HepG2 (cell line): ENCODE data around the gene LOXL3. TPM values are rescaled to one million over a fixed set of nuclear protein-coding genes. Genes with fewer than 3 reads are reported as not detected.

Experiments used
- ARID2 ChIP-seq: sonication (generic); formaldehyde crosslinking; IDR thresholded peaks from 2 replicates; pipeline ENCODE4 v1.8.1; 2022; ENCODE audit warnings: mild to moderate bottlenecking, missing genetic modification reagents, borderline replicate concordance
- ARID4A ChIP-seq: sonication (generic); formaldehyde crosslinking; IDR thresholded peaks from 2 replicates; pipeline ENCODE4 v1.5.0; 2020; ENCODE audit warnings: mild to moderate bottlenecking, missing genetic modification reagents, borderline replicate concordance
- CCAR2 ChIP-seq: fragments of 200-400 bp; formaldehyde crosslinking; optimal IDR thresholded peaks from 2 replicates; pipeline ENCODE3; 2018; ENCODE audit warnings: low read depth, mild to moderate bottlenecking, low read length, moderate library complexity
- HDAC6 ChIP-seq: fragments of 200-600 bp; sonication (generic); IDR thresholded peaks from 2 replicates; pipeline ENCODE4 v1.7.0; 2017; ENCODE audit warnings: mild to moderate bottlenecking, antibody characterized with exemption, low read length, low read depth
- HINFP ChIP-seq: sonication (generic); formaldehyde crosslinking; IDR thresholded peaks from 2 replicates; pipeline ENCODE4 v1.4.0; 2020; ENCODE audit warnings: low read depth, mild to moderate bottlenecking, missing genetic modification reagents
- TBL1XR1 ChIP-seq: fragments of 150-350 bp; IDR thresholded peaks from 2 replicates; pipeline ENCODE4 v1.6.1; 2014; ENCODE audit warnings: borderline replicate concordance, low read length; ENCODE audit not compliant: partially characterized antibody
- TBP ChIP-seq: sonication (generic); formaldehyde crosslinking; IDR thresholded peaks from 2 replicates; pipeline ENCODE4 v1.5.0; 2020; ENCODE audit warnings: missing genetic modification reagents
- ZBTB3 ChIP-seq: sonication (generic); formaldehyde crosslinking; IDR thresholded peaks from 2 replicates; pipeline ENCODE4 v1.4.0; 2020; ENCODE audit warnings: low read depth, mild to moderate bottlenecking, moderate library complexity, missing genetic modification reagents, borderline replicate concordance
- ZFP36L2 ChIP-seq: sonication (generic); formaldehyde crosslinking; IDR thresholded peaks from 2 replicates; pipeline ENCODE4 v1.4.0; 2020; ENCODE audit warnings: missing genetic modification reagents
- ZKSCAN1 ChIP-seq: fragments of 150-350 bp; IDR thresholded peaks from 2 replicates; pipeline ENCODE4 v1.6.1; 2014; ENCODE audit warnings: low read length
- ZNF280B ChIP-seq: sonication (generic); formaldehyde crosslinking; IDR thresholded peaks from 2 replicates; pipeline ENCODE4 v1.5.0; 2020; ENCODE audit warnings: missing genetic modification reagents, mild to moderate bottlenecking, borderline replicate concordance
- ZNF501 ChIP-seq: sonication (generic); formaldehyde crosslinking; IDR thresholded peaks from 2 replicates; pipeline ENCODE4 v1.5.1; 2020; ENCODE audit warnings: mild to moderate bottlenecking, moderate library complexity, missing genetic modification reagents
- ZNF563 ChIP-seq: sonication (generic); formaldehyde crosslinking; IDR thresholded peaks from 2 replicates; pipeline ENCODE4 v1.8.0; 2022; ENCODE audit warnings: mild to moderate bottlenecking, moderate library complexity, missing genetic modification reagents
- ZNF576 ChIP-seq: sonication (generic); formaldehyde crosslinking; IDR thresholded peaks from 2 replicates; pipeline ENCODE4 v1.4.0; 2020; ENCODE audit warnings: mild to moderate bottlenecking, missing genetic modification reagents
- ZNF598 ChIP-seq: sonication (generic); formaldehyde crosslinking; IDR thresholded peaks from 2 replicates; pipeline ENCODE4 v1.5.1; 2020; ENCODE audit warnings: mild to moderate bottlenecking, missing genetic modification reagents, borderline replicate concordance
- ZNF678 ChIP-seq: sonication (generic); formaldehyde crosslinking; IDR thresholded peaks from 2 replicates; pipeline ENCODE4 v1.4.0; 2020; ENCODE audit warnings: mild to moderate bottlenecking, missing genetic modification reagents
- ZNF709 ChIP-seq: sonication (generic); formaldehyde crosslinking; IDR thresholded peaks from 2 replicates; pipeline ENCODE4 v1.5.0; 2020; ENCODE audit warnings: mild to moderate bottlenecking, missing genetic modification reagents
- ZNF891 ChIP-seq: sonication (generic); formaldehyde crosslinking; IDR thresholded peaks from 2 replicates; pipeline ENCODE4 v1.5.0; 2020; ENCODE audit warnings: mild to moderate bottlenecking, missing genetic modification reagents
- polyA plus RNA-seq, 8 experiments: library from polyadenylated mRNA; depleted of rRNA in 3 of 8; stranded (reverse) in 7 of 8; unstranded in 1 of 8; fragments of >200 nt; fragmentation: Illumina TruSeq in 4 of 8; extraction: Trizol in 4 of 8; gene quantifications; 2 replicates each; pipeline versions ENCODE4 v1.2.1 to v1.2.3, GENCODE V29; 2011 to 2016; ENCODE audit warnings: low read depth in 4 of 8, missing spikeins in 1 of 8, mixed read lengths in 1 of 8; ENCODE audit not compliant: insufficient read depth in 1 of 8
- total RNA-seq, 5 experiments: library from RNA; depleted of rRNA; stranded (reverse); fragments of >200 nt; fragmentation: Illumina TruSeq; extraction: Trizol; gene quantifications; 2 replicates each; pipeline ENCODE4 v1.2.3, GENCODE V29; 2016; ENCODE audit warnings: low read depth in 1 of 5
- TF ChIP-seq, protein P1 (sequence below): sonication (generic); formaldehyde crosslinking; conservative IDR thresholded peaks from 2 replicates; pipeline ENCODE4 v1.4.0; 2020; ENCODE audit warnings: missing genetic modification reagents

LOXL3 gene
- total and polyA plus RNA-seq, 2 of the 13 experiments (the other 11 are each of a cell fraction or from before 2014, with no cell fraction given), result 0.55 to 6.5 TPM

DNA sequence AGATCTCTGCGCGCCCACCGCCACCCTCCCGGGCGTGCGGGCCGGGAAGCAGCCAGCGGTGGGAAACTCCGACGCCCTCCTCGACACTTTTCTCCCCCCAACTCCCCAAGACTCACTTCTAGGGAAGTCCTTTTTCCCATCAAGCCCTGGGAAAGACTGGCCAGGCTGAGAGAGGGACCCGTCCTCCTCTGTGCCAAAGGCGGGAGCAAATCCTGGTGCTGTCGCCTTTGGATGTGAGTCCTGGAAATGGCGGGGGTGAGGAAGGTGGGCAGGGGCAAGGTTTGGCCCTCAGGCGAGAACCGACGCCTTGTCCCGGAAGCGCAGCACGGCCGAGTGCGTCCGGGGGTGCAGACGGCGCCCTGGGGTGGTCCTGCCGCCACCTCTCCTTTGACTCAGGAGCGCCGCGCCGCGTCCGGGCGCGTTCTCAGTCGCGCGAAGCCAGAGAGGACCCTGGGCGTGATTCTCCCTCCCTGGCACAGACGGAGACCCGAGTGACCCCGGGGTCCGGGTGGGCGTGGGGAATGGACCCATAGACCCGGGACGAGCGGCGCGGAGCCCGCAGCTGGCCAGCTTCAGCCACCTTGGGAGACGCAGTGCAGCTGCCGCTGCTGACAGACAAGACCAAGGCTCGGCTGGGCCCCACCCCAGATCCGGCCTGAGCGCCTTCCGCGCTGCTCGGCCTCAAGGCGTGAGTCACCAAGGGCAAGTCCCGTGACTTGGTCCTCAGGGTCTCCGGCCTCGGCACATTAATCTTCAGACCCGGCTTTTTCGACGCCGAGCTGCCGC is 50.8 kb downstream of the LOXL3 start (continued):
- TF ChIP-seq ARID4A (CRISPR knock-in tag), result peak; percentile 94
- TF ChIP-seq ZNF501 (CRISPR knock-in tag), result peak; percentile 92
- TF ChIP-seq ZNF598 (CRISPR knock-in tag), result 0 out of 2 replicates have a peak, but pooled peaks have one; percentile 22
- peak; percentile 92 for TF ChIP-seq ARID2 (CRISPR knock-in tag)
- TF ChIP-seq ZBTB3, result 0 out of 2 replicates have a peak, but pooled peaks have one; percentile 5
- no peak for TF ChIP-seq ZKSCAN1
- no peak for TF ChIP-seq HINFP (CRISPR knock-in tag)
- TF ChIP-seq, protein P1, sequence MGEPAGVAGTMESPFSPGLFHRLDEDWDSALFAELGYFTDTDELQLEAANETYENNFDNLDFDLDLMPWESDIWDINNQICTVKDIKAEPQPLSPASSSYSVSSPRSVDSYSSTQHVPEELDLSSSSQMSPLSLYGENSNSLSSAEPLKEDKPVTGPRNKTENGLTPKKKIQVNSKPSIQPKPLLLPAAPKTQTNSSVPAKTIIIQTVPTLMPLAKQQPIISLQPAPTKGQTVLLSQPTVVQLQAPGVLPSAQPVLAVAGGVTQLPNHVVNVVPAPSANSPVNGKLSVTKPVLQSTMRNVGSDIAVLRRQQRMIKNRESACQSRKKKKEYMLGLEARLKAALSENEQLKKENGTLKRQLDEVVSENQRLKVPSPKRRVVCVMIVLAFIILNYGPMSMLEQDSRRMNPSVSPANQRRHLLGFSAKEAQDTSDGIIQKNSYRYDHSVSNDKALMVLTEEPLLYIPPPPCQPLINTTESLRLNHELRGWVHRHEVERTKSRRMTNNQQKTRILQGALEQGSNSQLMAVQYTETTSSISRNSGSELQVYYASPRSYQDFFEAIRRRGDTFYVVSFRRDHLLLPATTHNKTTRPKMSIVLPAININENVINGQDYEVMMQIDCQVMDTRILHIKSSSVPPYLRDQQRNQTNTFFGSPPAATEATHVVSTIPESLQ (CRISPR knock-in tag), result no peak
- TF ChIP-seq ZNF678 (CRISPR knock-in tag), result peak; percentile 67; the same call in 1 of the 2 replicates
- peak; percentile 92 for TF ChIP-seq ZNF709
- TF ChIP-seq TBL1XR1, result no peak
- TF ChIP-seq ZFP36L2 (CRISPR knock-in tag), result no peak
- TF ChIP-seq HDAC6, result no peak
- TF ChIP-seq ZNF280B (CRISPR knock-in tag), result peak; percentile 64; the same call in 1 of the 2 replicates
- peak; percentile 90 for TF ChIP-seq ZNF563 (CRISPR knock-in tag)
- peak; percentile 89 for TF ChIP-seq ZNF576 (CRISPR knock-in tag)
- peak; percentile 70; the same call in 1 of the 2 replicates for TF ChIP-seq ZNF891 (CRISPR knock-in tag)
- TF ChIP-seq CCAR2, result peak; percentile 32
- no peak for TF ChIP-seq TBP (CRISPR knock-in tag)
